HCT116 (cell line): ENCODE measurements around the gene USP12. TPM values are rescaled to one million over a fixed set of nuclear protein-coding genes. Genes with fewer than 3 reads are reported as not detected.

ENCODE experiments used
- ATAC-seq: fragments of 200-7000 bp; cut with Tn5 transposase; 2 replicates; pipeline ENCODE4 v1.9.1; 2020; ENCODE audit warnings: mild to moderate bottlenecking, moderate library complexity
- BruUV-seq: library from RNA; stranded (reverse); fragments of 400-500 nt; replicated peaks from 2 replicates; lab custom pipeline; 2021; lab: Mats Ljungman, UMichigan
- CTCF ChIA-PET: fragments of 300-600 bp; sonication (Branson Sonifier 250); formaldehyde crosslinking; loops from one replicate; lab custom pipeline; 2021; ENCODE audit warnings: antibody characterized with exemption; lab: Charles Lee
- POLR2A ChIA-PET: fragments of 300-600, 350-600 bp; sonication (Branson Sonifier 250); formaldehyde crosslinking; loops from one replicate; lab custom pipeline; 2021; ENCODE audit warnings: antibody characterized with exemption; lab: Charles Lee
- RAD21 ChIA-PET, 2 experiments: fragments of 300-600 bp; sonication (Branson Sonifier 250); formaldehyde crosslinking; loops; one replicate each; lab custom pipeline; 2023; ENCODE audit warnings: low total read pairs in 2 of 2; ENCODE audit not compliant: uncharacterized antibody in 2 of 2, unreplicated experiment in 2 of 2, low non-redundant PET in 1 of 2; lab: Charles Lee
- DNase-seq: peaks from one replicate; pipeline ENCODE4 v3.0.0-alpha.2; 2010; ENCODE audit warnings: low read depth, low spot score
- H2AFZ ChIP-seq: fragments of 200-600 bp; shearing (Covaris generic), sonication (generic); 2 replicates; pipeline ENCODE4 v1.6.1; 2017; ENCODE audit warnings: low read depth, mixed run types, mixed read lengths, antibody characterized with exemption, low read length; ENCODE audit not compliant: poor library complexity, severe bottlenecking
- H3K27ac ChIP-seq: 2 replicates; pipeline ENCODE4 v1.5.1; 2012; ENCODE audit warnings: low read depth, low read length
- H3K27me3 ChIP-seq: fragments of 200-600 bp; sonication (generic); 2 replicates; pipeline ENCODE4 v1.6.1; 2016; ENCODE audit warnings: mixed run types, low read length, mixed read lengths; ENCODE audit not compliant: insufficient read depth
- H3K36me3 ChIP-seq, 2 experiments: fragments of 200-500 bp in 1 of 2; fragments of 200-600 bp in 1 of 2; sonication (Bioruptor generic) in 1 of 2; sonication (generic) in 1 of 2; 2 replicates each; pipeline versions ENCODE4 v1.5.1 to v1.6.1; 2014 to 2016; ENCODE audit warnings: low read length in 2 of 2, inconsistent platforms in 1 of 2, mixed read lengths in 1 of 2, mixed run types in 1 of 2; ENCODE audit not compliant: insufficient read depth in 2 of 2, control insufficient read depth in 1 of 2
- H3K4me1 ChIP-seq, 2 experiments: fragments of 200-600 bp in 1 of 2; sonication (generic) in 1 of 2; 2 replicates each; pipeline versions ENCODE4 v1.5.1 to v1.6.1; 2012 to 2017; ENCODE audit warnings: low read length in 2 of 2, inconsistent platforms in 1 of 2, mild to moderate bottlenecking in 1 of 2, mixed read lengths in 1 of 2, mixed run types in 1 of 2, moderate library complexity in 1 of 2; ENCODE audit not compliant: insufficient read depth in 2 of 2, control insufficient read depth in 1 of 2
- H3K4me2 ChIP-seq: fragments of 200-600 bp; sonication (generic); 2 replicates; pipeline ENCODE4 v1.6.1; 2017; ENCODE audit warnings: mixed run types, low read length, mixed read lengths
- H3K4me3 ChIP-seq, 2 experiments: fragments of 200-600 bp in 1 of 2; sonication (generic) in 1 of 2; replicated peaks in 1 of 2; 2 replicates each; pipeline ENCODE4 v1.5.1; 2011 to 2016; ENCODE audit warnings: low read length in 2 of 2, control low read depth in 1 of 2, low read depth in 1 of 2, mild to moderate bottlenecking in 1 of 2, mixed read lengths in 1 of 2, mixed run types in 1 of 2
- H3K79me2 ChIP-seq: fragments of 200-600 bp; sonication (generic); 2 replicates; pipeline ENCODE4 v1.6.1; 2017; ENCODE audit warnings: mild to moderate bottlenecking, mixed run types, low read length, moderate library complexity, mixed read lengths; ENCODE audit not compliant: insufficient read depth
- H3K9ac ChIP-seq: fragments of 200-600 bp; sonication (generic); 2 replicates; pipeline ENCODE4 v1.6.1; 2016; ENCODE audit warnings: low read length, mixed read lengths
- H3K9me2 ChIP-seq: fragments of 200-600 bp; sonication (generic), shearing (Covaris generic); 2 replicates; pipeline ENCODE4 v1.6.1; 2017; ENCODE audit warnings: mixed run types, mild to moderate bottlenecking, moderate library complexity; ENCODE audit not compliant: insufficient read depth
- H3K9me3 ChIP-seq, 2 experiments: fragments of 200-500 bp in 1 of 2; fragments of 200-600 bp in 1 of 2; sonication (Bioruptor generic) in 1 of 2; sonication (generic) in 1 of 2; 2 replicates each; pipeline ENCODE4 v1.6.1; 2014 to 2017; ENCODE audit warnings: low read length in 2 of 2, mixed read lengths in 2 of 2, inconsistent platforms in 1 of 2, low read depth in 1 of 2, mild to moderate bottlenecking in 1 of 2, mixed run types in 1 of 2, moderate library complexity in 1 of 2; ENCODE audit not compliant: control insufficient read depth in 1 of 2, insufficient read depth in 1 of 2
- H4K20me1 ChIP-seq: fragments of 200-600 bp; sonication (generic), shearing (Covaris generic); 2 replicates; pipeline ENCODE4 v1.6.1; 2017; ENCODE audit warnings: mixed run types, mild to moderate bottlenecking, moderate library complexity; ENCODE audit not compliant: insufficient read depth
- ATF3 ChIP-seq: IDR thresholded peaks from 2 replicates; pipeline ENCODE4 v1.6.1; 2012
- CBX3 ChIP-seq: IDR thresholded peaks from 2 replicates; pipeline ENCODE4 v1.6.1; 2012; ENCODE audit warnings: low read depth
- EZH2phosphoT487 ChIP-seq: fragments of 200-600 bp; IDR thresholded peaks from 2 replicates; pipeline ENCODE4 v1.6.1; 2018; ENCODE audit warnings: antibody characterized with exemption, borderline replicate concordance
- FOSL1 ChIP-seq: IDR thresholded peaks from 2 replicates; pipeline ENCODE4 v1.6.1; 2012; ENCODE audit warnings: low read depth
- POLR2A ChIP-seq: IDR thresholded peaks from 2 replicates; pipeline ENCODE4 v1.7.0; 2011; ENCODE audit warnings: borderline replicate concordance; ENCODE audit not compliant: insufficient read depth, insufficient read length; ENCODE audit errors: extremely low read depth
- POLR2AphosphoS5 ChIP-seq: IDR thresholded peaks from 2 replicates; pipeline ENCODE4 v1.6.1; 2011; ENCODE audit warnings: mild to moderate bottlenecking, low read depth, low read length, moderate library complexity
- RAD21 ChIP-seq: IDR thresholded peaks from 2 replicates; pipeline ENCODE4 v1.6.1; 2012; ENCODE audit warnings: low read depth, mild to moderate bottlenecking
- SIN3A ChIP-seq: IDR thresholded peaks from 2 replicates; pipeline ENCODE4 v1.6.1; 2012; ENCODE audit warnings: low read depth
- SP1 ChIP-seq: IDR thresholded peaks from 2 replicates; pipeline ENCODE4 v1.6.1; 2012; ENCODE audit warnings: low read depth
- TCF7L2 ChIP-seq: IDR thresholded peaks from 2 replicates; pipeline ENCODE4 v1.7.0; 2011; ENCODE audit warnings: borderline replicate concordance, inconsistent platforms; ENCODE audit not compliant: insufficient read depth, insufficient read length; ENCODE audit errors: extremely low read depth
- YY1 ChIP-seq: IDR thresholded peaks from 2 replicates; pipeline ENCODE4 v1.6.1; 2011; ENCODE audit warnings: low read length, low read depth, moderate library complexity, mild to moderate bottlenecking; ENCODE audit not compliant: insufficient replicate concordance; ENCODE audit errors: extremely low read depth
- ZBTB33 ChIP-seq: IDR thresholded peaks from 2 replicates; pipeline ENCODE4 v1.6.1; 2011; ENCODE audit warnings: mild to moderate bottlenecking, low read length, moderate library complexity; ENCODE audit not compliant: insufficient replicate concordance; ENCODE audit errors: extremely low read depth
- ZFX ChIP-seq: fragments of 450-650 bp; IDR thresholded peaks from 2 replicates; pipeline ENCODE4 v1.6.1; 2017
- ZNF274 ChIP-seq: fragments of 200-500 bp; sonication (Bioruptor generic); IDR thresholded peaks from 2 replicates; pipeline ENCODE4 v1.6.1; 2014; ENCODE audit warnings: mild to moderate bottlenecking, low read depth, low read length, inconsistent platforms
- intact Hi-C: fragments of 100-400 bp; cut with micrococcal nuclease; formaldehyde crosslinking; loops from 2 replicates; pipeline ENCODE4 v1.10.0; 2022
- total RNA-seq: library from RNA; stranded (reverse); gene quantifications from one replicate; pipeline ENCODE4 v1.2.1, GENCODE V29; 2021; ENCODE audit not compliant: unreplicated experiment
- TF ChIP-seq, protein P1 (sequence below), 3 experiments: fragments of 200-600 bp in 1 of 3; sonication (generic) in 1 of 3; IDR thresholded peaks in 2 of 3; conservative IDR thresholded peaks in 1 of 3; 2 replicates each; pipeline ENCODE4 v1.5.1; 2012 to 2017; ENCODE audit warnings: low read depth in 2 of 3, low read length in 2 of 3, antibody characterized with exemption in 1 of 3, borderline replicate concordance in 1 of 3, control low read depth in 1 of 3, mild to moderate bottlenecking in 1 of 3, mixed read lengths in 1 of 3, mixed run types in 1 of 3, moderate library complexity in 1 of 3; ENCODE audit not compliant: insufficient read depth in 1 of 3

Gene USP12
- total RNA-seq, 1 experiment from 2014 or later: 28.3 TPM

- no peak overlapping the region for H3K4me2 ChIP-seq
- intact Hi-C loops: no loop called here
- ATAC-seq: no peak
- H4K20me1 ChIP-seq: peaks cover 8% of the 10 kb centered on the region; the same call in 1 of the 2 replicates
- no peaks in the 10 kb centered on the region; a peak in 1 of 4 replicates for H3K36me3 ChIP-seq
- no TSS peak for BruUV-seq
- ChIA-PET RAD21 (no interaction called here), CTCF (no interaction called here), POLR2A (no interaction called here)
- H3K79me2 ChIP-seq: peaks cover 95% of the 10 kb centered on the region
- no peak overlapping the region for H3K9ac ChIP-seq
- H3K9me3 ChIP-seq: no peaks in the 10 kb centered on the region
- H3K4me1 ChIP-seq: no peaks in the 10 kb centered on the region
- TF ChIP-seq ZFX (no peak), ZBTB33 (no peak), POLR2AphosphoS5 (no peak), SP1 (no peak), TCF7L2 (no peak), CBX3 (no peak), SIN3A (no peak), ZNF274 (no peak), EZH2phosphoT487 (no peak), RAD21 (no peak), ATF3 (no peak), YY1 (no peak), POLR2A (no peak), FOSL1 (no peak)
- TF ChIP-seq, protein P1, sequence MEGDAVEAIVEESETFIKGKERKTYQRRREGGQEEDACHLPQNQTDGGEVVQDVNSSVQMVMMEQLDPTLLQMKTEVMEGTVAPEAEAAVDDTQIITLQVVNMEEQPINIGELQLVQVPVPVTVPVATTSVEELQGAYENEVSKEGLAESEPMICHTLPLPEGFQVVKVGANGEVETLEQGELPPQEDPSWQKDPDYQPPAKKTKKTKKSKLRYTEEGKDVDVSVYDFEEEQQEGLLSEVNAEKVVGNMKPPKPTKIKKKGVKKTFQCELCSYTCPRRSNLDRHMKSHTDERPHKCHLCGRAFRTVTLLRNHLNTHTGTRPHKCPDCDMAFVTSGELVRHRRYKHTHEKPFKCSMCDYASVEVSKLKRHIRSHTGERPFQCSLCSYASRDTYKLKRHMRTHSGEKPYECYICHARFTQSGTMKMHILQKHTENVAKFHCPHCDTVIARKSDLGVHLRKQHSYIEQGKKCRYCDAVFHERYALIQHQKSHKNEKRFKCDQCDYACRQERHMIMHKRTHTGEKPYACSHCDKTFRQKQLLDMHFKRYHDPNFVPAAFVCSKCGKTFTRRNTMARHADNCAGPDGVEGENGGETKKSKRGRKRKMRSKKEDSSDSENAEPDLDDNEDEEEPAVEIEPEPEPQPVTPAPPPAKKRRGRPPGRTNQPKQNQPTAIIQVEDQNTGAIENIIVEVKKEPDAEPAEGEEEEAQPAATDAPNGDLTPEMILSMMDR (IDR thresholded peaks at IDR 0.05 in 2 of 3, conservative IDR thresholded peaks at IDR 0.05 in 1 of 3; ENCODE audit: borderline replicate concordance in 1 of 3, insufficient read depth in 1 of 3, low read depth in 2 of 3, low read length in 2 of 3): no peak
- no peaks in the 10 kb centered on the region for H3K9me2 ChIP-seq
- H3K4me3 ChIP-seq: no peak overlapping the region
- H3K27ac ChIP-seq: no peak overlapping the region
- no peak for DNase-seq
- no peaks in the 10 kb centered on the region for H3K27me3 ChIP-seq
- no peak overlapping the region for H2AFZ ChIP-seq
Measured at GRCh38 chr13:27151798-27152599, 19.6 kb downstream of the USP12 start.
